ENCODE data around the gene CHPF2. TPM values are rescaled to one million over a fixed set of nuclear protein-coding genes. Genes with fewer than 3 reads are reported as not detected.

Gene CHPF2
- total and polyA plus RNA-seq, 10 donors, result 16.3 to 55.4 (median 43.7) TPM

GRCh38 chr7:151281686-151282085 lies 49.4 kb downstream of the CHPF2 start:
- WGBS, 5 donors, result 79 to 89% (median 84%) methylated on average over 6 of the region's 6 CpGs
- peaks cover 0 to 9% (median 7%) of the 10 kb centered on the region in 6 donors for H3K4me1 ChIP-seq
- intact Hi-C loops (cut with DNase I; ENCODE audit: low total_unique reads), result no loop called here
- H3K36me3 ChIP-seq, result no peaks in the 10 kb centered on the region
- DNase-seq, result no peak
- H3K27ac ChIP-seq, result no peak overlapping the region
- no peak for TF ChIP-seq POLR2AphosphoS5 (IDR thresholded peaks at IDR 0.05)
- TF ChIP-seq, protein P1, sequence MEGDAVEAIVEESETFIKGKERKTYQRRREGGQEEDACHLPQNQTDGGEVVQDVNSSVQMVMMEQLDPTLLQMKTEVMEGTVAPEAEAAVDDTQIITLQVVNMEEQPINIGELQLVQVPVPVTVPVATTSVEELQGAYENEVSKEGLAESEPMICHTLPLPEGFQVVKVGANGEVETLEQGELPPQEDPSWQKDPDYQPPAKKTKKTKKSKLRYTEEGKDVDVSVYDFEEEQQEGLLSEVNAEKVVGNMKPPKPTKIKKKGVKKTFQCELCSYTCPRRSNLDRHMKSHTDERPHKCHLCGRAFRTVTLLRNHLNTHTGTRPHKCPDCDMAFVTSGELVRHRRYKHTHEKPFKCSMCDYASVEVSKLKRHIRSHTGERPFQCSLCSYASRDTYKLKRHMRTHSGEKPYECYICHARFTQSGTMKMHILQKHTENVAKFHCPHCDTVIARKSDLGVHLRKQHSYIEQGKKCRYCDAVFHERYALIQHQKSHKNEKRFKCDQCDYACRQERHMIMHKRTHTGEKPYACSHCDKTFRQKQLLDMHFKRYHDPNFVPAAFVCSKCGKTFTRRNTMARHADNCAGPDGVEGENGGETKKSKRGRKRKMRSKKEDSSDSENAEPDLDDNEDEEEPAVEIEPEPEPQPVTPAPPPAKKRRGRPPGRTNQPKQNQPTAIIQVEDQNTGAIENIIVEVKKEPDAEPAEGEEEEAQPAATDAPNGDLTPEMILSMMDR (IDR thresholded peaks at IDR 0.05 in 8 of 11, conservative IDR thresholded peaks at IDR 0.05 in 3 of 11), result no peak
- no peak for TF ChIP-seq POLR2A (IDR thresholded peaks at IDR 0.05)
- H3K4me3 ChIP-seq, result no peak overlapping the region
- H3K9me3 ChIP-seq, result no peaks in the 10 kb centered on the region
- H3K27me3 ChIP-seq (replicated peaks in 1 of 7), result peaks cover 0 to 55% (median 0%) of the 10 kb centered on the region in 7 donors

DNA sequence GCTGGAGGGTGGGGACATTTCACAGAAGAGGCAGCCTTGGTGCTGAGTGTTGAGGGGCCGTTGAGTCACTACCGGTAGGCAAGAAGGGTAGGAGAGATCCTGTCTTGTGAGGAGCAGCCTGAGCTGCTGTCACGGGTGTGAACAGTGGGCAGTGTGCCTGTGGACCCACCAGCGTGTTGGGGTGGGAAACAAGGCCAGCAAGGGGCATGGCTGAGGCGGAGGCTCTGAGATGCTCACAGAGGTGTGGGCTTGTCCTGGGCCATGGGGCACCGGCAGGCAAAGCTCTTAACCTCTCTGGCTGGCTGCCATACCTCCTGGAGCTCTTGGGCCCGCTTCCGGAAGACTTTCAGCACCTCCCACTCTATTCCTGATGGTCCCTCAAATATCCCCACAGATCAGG lies 49.8 kb downstream of the CHPF2 start:
- WGBS, 5 donors, result 67 to 89% (median 73%) methylated on average over 8 of the region's 8 CpGs
- Histone ChIP-seq H3K9me3 (no peaks in the 10 kb centered on the region), H3K27me3 (replicated peaks in 1 of 7) (peaks cover 0 to 53% (median 0%) of the 10 kb centered on the region in 7 donors)

DNA sequence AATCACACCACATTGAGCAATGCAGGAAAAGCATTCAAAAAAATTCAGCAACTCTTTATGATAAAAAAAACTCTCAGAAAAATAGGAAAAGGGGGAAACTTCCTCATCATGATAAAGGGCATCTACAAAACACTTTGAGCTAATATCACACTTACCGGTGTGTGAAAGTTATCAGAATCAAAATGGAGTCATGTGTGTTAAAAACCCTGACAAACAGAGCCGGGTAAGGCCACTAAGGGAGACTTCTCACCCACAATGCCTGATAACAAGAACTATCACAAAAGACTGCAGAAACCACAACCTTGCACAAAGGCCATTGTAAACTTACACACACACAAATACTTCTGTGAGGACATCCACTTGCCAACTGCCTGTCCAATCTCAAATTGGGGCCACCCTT lies 51.0 kb downstream of the CHPF2 start:
- intact Hi-C loops (cut with DNase I; ENCODE audit: low total_unique reads), result no loop called here
- H3K4me1 ChIP-seq, result no peaks in the 10 kb centered on the region
- no peak overlapping the region for H3K27ac ChIP-seq
- no peak overlapping the region for H3K4me3 ChIP-seq
- DNase-seq, result no peak
- H3K27me3 ChIP-seq (replicated peaks in 1 of 7), result peaks cover 0 to 43% (median 0%) of the 10 kb centered on the region in 7 donors
- TF ChIP-seq, protein P1 (IDR thresholded peaks at IDR 0.05 in 8 of 11, conservative IDR thresholded peaks at IDR 0.05 in 3 of 11), result no peak
- TF ChIP-seq POLR2AphosphoS5 (IDR thresholded peaks at IDR 0.05) (no peak), POLR2A (IDR thresholded peaks at IDR 0.05) (no peak)
- no peaks in the 10 kb centered on the region for H3K36me3 ChIP-seq
- no peaks in the 10 kb centered on the region for H3K9me3 ChIP-seq
- 81 to 95% (median 83%) methylated on average over 2 of the region's 2 CpGs for WGBS, 5 donors

More for the DNA sequence above, 49.8 kb downstream of the CHPF2 start:
- Histone ChIP-seq H3K36me3 (no peaks in the 10 kb centered on the region), H3K4me1 (peaks cover 0 to 7% (median 6%) of the 10 kb centered on the region in 6 donors), H3K27ac (no peak overlapping the region), H3K4me3 (no peak overlapping the region)
- no peak for TF ChIP-seq POLR2A (IDR thresholded peaks at IDR 0.05)
- intact Hi-C loops (cut with DNase I; ENCODE audit: low total_unique reads), result no loop called here
- no peak for DNase-seq

- 48 to 63% (median 54%) methylated on average over 2 of the region's 2 CpGs for WGBS, 5 donors
- TF ChIP-seq POLR2A (IDR thresholded peaks at IDR 0.05), result no peak
- TF ChIP-seq, protein P1 (IDR thresholded peaks at IDR 0.05 in 8 of 11, conservative IDR thresholded peaks at IDR 0.05 in 3 of 11), result no peak
- no peak for TF ChIP-seq POLR2AphosphoS5 (IDR thresholded peaks at IDR 0.05)
- Histone ChIP-seq H3K4me3 (no peak overlapping the region), H3K4me1 (no peaks in the 10 kb centered on the region), H3K9me3 (no peaks in the 10 kb centered on the region), H3K27ac (no peak overlapping the region), H3K36me3 (no peaks in the 10 kb centered on the region), H3K27me3 (replicated peaks in 1 of 7) (peaks cover 0 to 28% (median 0%) of the 10 kb centered on the region in 7 donors)
- intact Hi-C loops (cut with DNase I; ENCODE audit: low total_unique reads), result no loop called here
- no peak for DNase-seq
These were observed 53.9 kb downstream of the CHPF2 start for GRCh38 chr7:151286148-151286547.

Other genes with a start within 250 kb of the CHPF2 start
- gene NOS3, start 241.5 kb upstream of the CHPF2 start, total RNA-seq, result 100 to 1,000 TPM; 106 to 455 (median 187) TPM
- gene NOS3, start 241.5 kb upstream of the CHPF2 start, polyA plus RNA-seq, result 10 to 100 TPM; 11.9 to 81.1 (median 28.4) TPM
- 1 to 10 TPM in 6 of 7 donors, under 1 TPM in 1; 0.66 to 3.8 (median 2.8) TPM for gene ATG9B, start 208.0 kb upstream of the CHPF2 start, total RNA-seq
- 1 to 10 TPM; 1.8 to 3.7 (median 1.9) TPM for gene ATG9B, start 208.0 kb upstream of the CHPF2 start, polyA plus RNA-seq
- gene ABCB8, start 204.0 kb upstream of the CHPF2 start, total RNA-seq, result 10 to 100 TPM; 22.5 to 42.6 (median 29.1) TPM
- 10 to 100 TPM; 12.9 to 21.1 (median 17.2) TPM for gene ABCB8, start 204.0 kb upstream of the CHPF2 start, polyA plus RNA-seq
- gene ASIC3, start 184.0 kb upstream of the CHPF2 start, total RNA-seq, result 1 to 10 TPM; 1.5 to 5.0 (median 2.9) TPM
- gene ASIC3, start 184.0 kb upstream of the CHPF2 start, polyA plus RNA-seq, result 1 to 10 TPM; 1.1 to 3.7 (median 2.6) TPM
- gene CDK5, start 174.6 kb upstream of the CHPF2 start, total RNA-seq, result 10 to 100 TPM in 4 of 7 donors, 1 to 10 TPM in 3; 7.5 to 17.9 (median 11.2) TPM
- gene CDK5, start 174.6 kb upstream of the CHPF2 start, polyA plus RNA-seq, result 10 to 100 TPM in 1 of 3 donors, 1 to 10 TPM in 2; 6.3 to 10.1 (median 9.2) TPM
- 100 to 1,000 TPM in 1 of 7 donors, 10 to 100 TPM in 6; 58.9 to 112 (median 85.2) TPM for gene SLC4A2, start 172.9 kb upstream of the CHPF2 start, total RNA-seq
- gene SLC4A2, start 172.9 kb upstream of the CHPF2 start, polyA plus RNA-seq, result 100 to 1,000 TPM in 1 of 3 donors, 10 to 100 TPM in 2; 43.9 to 122 (median 99.4) TPM
- gene FASTK, start 151.7 kb upstream of the CHPF2 start, total RNA-seq, result 100 to 1,000 TPM in 1 of 7 donors, 10 to 100 TPM in 6; 72.9 to 102 (median 77.6) TPM
- 100 to 1,000 TPM in 2 of 3 donors, 10 to 100 TPM in 1; 83.9 to 183 (median 136) TPM for gene FASTK, start 151.7 kb upstream of the CHPF2 start, polyA plus RNA-seq
- gene TMUB1, start 149.0 kb upstream of the CHPF2 start, total RNA-seq, result 10 to 100 TPM; 27.1 to 47.8 (median 38.2) TPM
- 10 to 100 TPM; 43.0 to 73.4 (median 45.9) TPM for gene TMUB1, start 149.0 kb upstream of the CHPF2 start, polyA plus RNA-seq
- gene AGAP3, start 146.0 kb upstream of the CHPF2 start, total RNA-seq, result 10 to 100 TPM; 43.2 to 94.4 (median 73.0) TPM
- gene AGAP3, start 146.0 kb upstream of the CHPF2 start, polyA plus RNA-seq, result 10 to 100 TPM; 21.8 to 79.1 (median 51.2) TPM
- not detected for gene GBX1, start 64.8 kb upstream of the CHPF2 start, total RNA-seq
- gene GBX1, start 64.8 kb upstream of the CHPF2 start, polyA plus RNA-seq, result not detected
- gene ASB10, start 45.2 kb upstream of the CHPF2 start, total RNA-seq, result not detected
- gene ASB10, start 45.2 kb upstream of the CHPF2 start, polyA plus RNA-seq, result not detected
- gene H2BK1, start 22.0 kb upstream of the CHPF2 start, total RNA-seq, result not detected
- gene H2BK1, start 22.0 kb upstream of the CHPF2 start, polyA plus RNA-seq, result under 1 TPM in 1 of 3 donors, not detected in 2; 0.24 TPM
- 10 to 100 TPM; 22.7 to 30.0 (median 29.8) TPM for gene ABCF2, start 5.3 kb upstream of the CHPF2 start, total RNA-seq
- 10 to 100 TPM in 2 of 3 donors, 1 to 10 TPM in 1; 9.2 to 19.3 (median 12.9) TPM for gene ABCF2, start 5.3 kb upstream of the CHPF2 start, polyA plus RNA-seq
- 10 to 100 TPM; 12.0 to 40.2 (median 18.1) TPM for gene SMARCD3, start 16.2 kb downstream of the CHPF2 start, total RNA-seq
- gene SMARCD3, start 16.2 kb downstream of the CHPF2 start, polyA plus RNA-seq, result 10 to 100 TPM in 2 of 3 donors, 1 to 10 TPM in 1; 8.8 to 16.2 (median 15.1) TPM
- 10 to 100 TPM; 60.2 to 80.9 (median 70.2) TPM for gene NUB1, start 109.3 kb downstream of the CHPF2 start, total RNA-seq
- gene NUB1, start 109.3 kb downstream of the CHPF2 start, polyA plus RNA-seq, result 10 to 100 TPM; 25.2 to 48.2 (median 26.1) TPM
- gene WDR86, start 177.6 kb downstream of the CHPF2 start, total RNA-seq, result 10 to 100 TPM; 15.4 to 71.9 (median 58.1) TPM
- gene WDR86, start 177.6 kb downstream of the CHPF2 start, polyA plus RNA-seq, result 10 to 100 TPM in 1 of 3 donors, 1 to 10 TPM in 2; 2.8 to 29.5 (median 8.6) TPM
- 1 to 10 TPM in 3 of 7 donors, under 1 TPM in 3, not detected in 1; 0.17 to 2.5 (median 0.92) TPM for gene CRYGN, start 207.7 kb downstream of the CHPF2 start, total RNA-seq
- under 1 TPM; 0.27 to 0.72 (median 0.32) TPM for gene CRYGN, start 207.7 kb downstream of the CHPF2 start, polyA plus RNA-seq

All from spleen (tissue), 11 donors.